GM23248 (cell line): ENCODE measurements around the gene DRC1. TPM values are rescaled to one million over a fixed set of nuclear protein-coding genes. Genes with fewer than 3 reads are reported as not detected.

ENCODE experiments used
- DNase-seq: peaks from one replicate; pipeline ENCODE4 v3.0.0-alpha.2; 2015
- H2AFZ ChIP-seq: fragments of 200-600 bp; sonication (generic); 2 replicates; pipeline ENCODE4 v1.6.1; 2016; ENCODE audit warnings: antibody characterized with exemption
- H3F3A ChIP-seq: fragments of 200-600 bp; sonication (generic); 2 replicates; pipeline ENCODE4 v1.6.1; 2016; ENCODE audit warnings: mild to moderate bottlenecking, antibody characterized with exemption, mixed run types; ENCODE audit not compliant: insufficient read depth
- H3K27ac ChIP-seq: fragments of 200-600 bp; sonication (generic); 2 replicates; pipeline ENCODE4 v1.5.1; 2016; ENCODE audit warnings: mild to moderate bottlenecking
- H3K27me3 ChIP-seq: fragments of 200-600 bp; sonication (generic); replicated peaks from 2 replicates; pipeline ENCODE4 v1.6.1; 2016; ENCODE audit warnings: mild to moderate bottlenecking; ENCODE audit not compliant: insufficient read depth
- H3K36me3 ChIP-seq: fragments of 200-600 bp; sonication (generic); 2 replicates; pipeline ENCODE4 v1.6.1; 2016; ENCODE audit warnings: low read depth, mild to moderate bottlenecking
- H3K4me1 ChIP-seq: fragments of 200-600 bp; sonication (generic); 2 replicates; pipeline ENCODE4 v1.6.1; 2016; ENCODE audit warnings: mild to moderate bottlenecking; ENCODE audit not compliant: insufficient read depth
- H3K4me2 ChIP-seq: fragments of 200-600 bp; sonication (generic); one replicate; pipeline ENCODE4 v1.6.1; 2016; ENCODE audit warnings: mild to moderate bottlenecking; ENCODE audit not compliant: unreplicated experiment
- H3K4me3 ChIP-seq: fragments of 200-600 bp; sonication (generic); 2 replicates; pipeline ENCODE4 v1.5.1; 2016; ENCODE audit warnings: mild to moderate bottlenecking
- H3K79me2 ChIP-seq: fragments of 200-600 bp; sonication (generic); 2 replicates; pipeline ENCODE4 v1.6.1; 2016; ENCODE audit warnings: mild to moderate bottlenecking; ENCODE audit not compliant: insufficient read depth
- H3K9ac ChIP-seq: fragments of 200-600 bp; sonication (generic); 2 replicates; pipeline ENCODE4 v1.6.1; 2016; ENCODE audit warnings: mild to moderate bottlenecking
- H3K9me2 ChIP-seq: fragments of 200-600 bp; sonication (generic); 2 replicates; pipeline ENCODE4 v1.6.1; 2016; ENCODE audit warnings: mixed run types, mild to moderate bottlenecking, moderate library complexity; ENCODE audit not compliant: insufficient read depth
- H3K9me3 ChIP-seq: fragments of 200-600 bp; sonication (generic); one replicate; pipeline ENCODE4 v1.6.1; 2017; ENCODE audit warnings: low read depth
- H4K20me1 ChIP-seq: fragments of 200-600 bp; sonication (generic); 2 replicates; pipeline ENCODE4 v1.6.0; 2016; ENCODE audit not compliant: insufficient read depth
- EZH2 ChIP-seq: fragments of 200-600 bp; sonication (generic); IDR thresholded peaks from 2 replicates; pipeline ENCODE4 v1.6.1; 2018; ENCODE audit warnings: antibody characterized with exemption, mild to moderate bottlenecking; ENCODE audit not compliant: insufficient read depth, poor library complexity, severe bottlenecking
- EZH2phosphoT487 ChIP-seq: fragments of 200-600 bp; sonication (generic); IDR thresholded peaks from 2 replicates; pipeline ENCODE4 v1.6.1; 2018; ENCODE audit warnings: antibody characterized with exemption, moderate library complexity, mild to moderate bottlenecking, low read depth; ENCODE audit not compliant: insufficient read depth
- WGBS, 2 experiments: methylation state at CpG; one replicate each; pipeline ENCODE4 v1.1.6; 2015 to 2017; ENCODE audit warnings: low lambda C conversion rate in 2 of 2, low coverage in 1 of 2; ENCODE audit errors: missing lambda C conversion rate in 2 of 2; 5-methylcytosine and 5-hydroxymethylcytosine counted together
- in situ Hi-C: fragments of 300-500 bp; cut with MboI; formaldehyde crosslinking; loops from 2 replicates; pipeline ENCODE4 v1.15.0; 2020
- polyA plus RNA-seq: library from polyadenylated mRNA; unstranded; fragments of >200 nt; fragmentation: Nextera tagmentation; extraction: Ambion mirVana; gene quantifications from 2 replicates; pipeline ENCODE4 v1.2.1, GENCODE V29; 2016
- total RNA-seq: library from RNA; depleted of rRNA; stranded (reverse); fragments of >200 nt; shearing (Covaris generic); gene quantifications from 2 replicates; pipeline ENCODE4 v1.2.3, GENCODE V29; 2014

Gene DRC1
- total and polyA plus RNA-seq, 2 experiments from 2014 or later = not detected

- in situ Hi-C loops = no loop called here
Measured at GRCh38 chr2:26483957-26484565, 82.3 kb downstream of the DRC1 start.

GRCh38 chr2:26484579-26484978 is 82.9 kb downstream of the DRC1 start:
- TF ChIP-seq EZH2 (no peak), EZH2phosphoT487 (no peak)
- no peak overlapping the region for H3K4me2 ChIP-seq
- H3F3A ChIP-seq = no peaks in the 10 kb centered on the region
- H3K4me1 ChIP-seq = no peaks in the 10 kb centered on the region
- H3K9me3 ChIP-seq = no peaks in the 10 kb centered on the region
- H3K36me3 ChIP-seq = no peaks in the 10 kb centered on the region
- peaks cover 3% of the 10 kb centered on the region; the same call in 1 of the 2 replicates for H3K27me3 ChIP-seq
- no peak overlapping the region for H3K4me3 ChIP-seq
- no peak overlapping the region for H2AFZ ChIP-seq
- no peaks in the 10 kb centered on the region for H4K20me1 ChIP-seq
- H3K27ac ChIP-seq = no peak overlapping the region
- H3K79me2 ChIP-seq = no peaks in the 10 kb centered on the region
- no peak for DNase-seq
- H3K9ac ChIP-seq = no peak overlapping the region
- in situ Hi-C loops = no loop called here
- 48 to 50% methylated on average over 4 of the region's 4 CpGs for WGBS, 2 experiments
- H3K9me2 ChIP-seq = no peaks in the 10 kb centered on the region

More at GRCh38 chr2:26483957-26484565, 82.3 kb downstream of the DRC1 start:
- no peak overlapping the region for H3K27ac ChIP-seq
- no peak overlapping the region for H3K4me2 ChIP-seq
- H3K36me3 ChIP-seq = no peaks in the 10 kb centered on the region
- DNase-seq = no peak
- H3K4me1 ChIP-seq = no peaks in the 10 kb centered on the region
- no peaks in the 10 kb centered on the region for H3F3A ChIP-seq
- no peak overlapping the region for H3K9ac ChIP-seq
- 57 to 59% methylated on average over 12 to 13 of the region's 13 CpGs for WGBS, 2 experiments
- no peak overlapping the region for H3K4me3 ChIP-seq
- no peak overlapping the region for H2AFZ ChIP-seq
- peaks cover 3% of the 10 kb centered on the region; the same call in 1 of the 2 replicates for H3K27me3 ChIP-seq
- H3K79me2 ChIP-seq = no peaks in the 10 kb centered on the region
- no peaks in the 10 kb centered on the region for H3K9me3 ChIP-seq
- H3K9me2 ChIP-seq = no peaks in the 10 kb centered on the region
- TF ChIP-seq EZH2phosphoT487 (no peak), EZH2 (no peak)
- H4K20me1 ChIP-seq = no peaks in the 10 kb centered on the region

GRCh38 chr2:26485099-26485498 is 83.4 kb downstream of the DRC1 start:
- no peak overlapping the region for H3K4me3 ChIP-seq
- H3K9me3 ChIP-seq = no peaks in the 10 kb centered on the region

GRCh38 chr2:26485725-26486418 is 84.2 kb downstream of the DRC1 start:
- Histone ChIP-seq H3K4me1 (no peaks in the 10 kb centered on the region), H3K27ac (no peak overlapping the region), H3K9me3 (no peaks in the 10 kb centered on the region), H3K79me2 (no peaks in the 10 kb centered on the region), H3K9me2 (no peaks in the 10 kb centered on the region), H3K36me3 (no peaks in the 10 kb centered on the region), H3K4me2 (no peak overlapping the region), H3K9ac (no peak overlapping the region), H3K4me3 (no peak overlapping the region), H3F3A (no peaks in the 10 kb centered on the region), H3K27me3 (peaks cover 3% of the 10 kb centered on the region; the same call in 1 of the 2 replicates), H2AFZ (no peak overlapping the region), H4K20me1 (no peaks in the 10 kb centered on the region)
- in situ Hi-C loops = no loop called here
- no peak for DNase-seq
- no peak for TF ChIP-seq EZH2phosphoT487
- TF ChIP-seq EZH2 = no peak
- WGBS, 2 experiments = 59 to 63% methylated on average over 6 to 8 of the region's 8 CpGs

More at GRCh38 chr2:26485099-26485498, 83.4 kb downstream of the DRC1 start:
- Histone ChIP-seq H3K4me2 (no peak overlapping the region), H3K27ac (no peak overlapping the region), H3K36me3 (no peaks in the 10 kb centered on the region), H3F3A (no peaks in the 10 kb centered on the region), H2AFZ (no peak overlapping the region), H3K79me2 (no peaks in the 10 kb centered on the region), H3K9ac (no peak overlapping the region), H3K27me3 (peaks cover 3% of the 10 kb centered on the region; the same call in 1 of the 2 replicates), H4K20me1 (no peaks in the 10 kb centered on the region), H3K9me2 (no peaks in the 10 kb centered on the region), H3K4me1 (no peaks in the 10 kb centered on the region)
- no peak for TF ChIP-seq EZH2
- TF ChIP-seq EZH2phosphoT487 = no peak
- no peak for DNase-seq
- in situ Hi-C loops = no loop called here
- 87 to 88% methylated on average over 2 of the region's 2 CpGs for WGBS, 2 experiments
